ENCODE data around the gene GBA2.

GBA2 gene

GRCh38 chr9:35763803-35764202 lies 14.8 kb upstream of the GBA2 start:
- no peak for TF ChIP-seq CTCF (IDR thresholded peaks at IDR 0.05)
- H3K27ac ChIP-seq: no peak overlapping the region
- H3K4me3 ChIP-seq (ENCODE audit: low read depth in 1 of 2, low read length in 1 of 2): no peak overlapping the region
- no peaks in the 10 kb centered on the region for H3K36me3 ChIP-seq
- no peaks in the 10 kb centered on the region for H3K27me3 ChIP-seq
- H3K9me3 ChIP-seq: no peaks in the 10 kb centered on the region
- peaks cover 0 to 2% of the 10 kb centered on the region in 2 experiments for H3K4me1 ChIP-seq (ENCODE audit: control insufficient read depth in 1 of 2, insufficient read depth in 1 of 2, low read depth in 1 of 2, low read length in 1 of 2)

- Histone ChIP-seq H3K4me3 (ENCODE audit: low read depth in 1 of 2, low read length in 1 of 2) (no peak overlapping the region), H3K27ac (no peak overlapping the region), H3K9me3 (no peaks in the 10 kb centered on the region), H3K27me3 (no peaks in the 10 kb centered on the region), H3K4me1 (ENCODE audit: control insufficient read depth in 1 of 2, insufficient read depth in 1 of 2, low read depth in 1 of 2, low read length in 1 of 2) (peaks cover 0 to 8% of the 10 kb centered on the region in 2 experiments), H3K36me3 (no peaks in the 10 kb centered on the region)
- no peak for TF ChIP-seq CTCF (IDR thresholded peaks at IDR 0.05)
Observed at GRCh38 chr9:35763181-35763580, 14.2 kb upstream of the GBA2 start.

- Histone ChIP-seq H3K27ac (no peak overlapping the region), H3K36me3 (no peaks in the 10 kb centered on the region), H3K9me3 (no peaks in the 10 kb centered on the region), H3K4me1 (ENCODE audit: control insufficient read depth in 1 of 2, insufficient read depth in 1 of 2, low read depth in 1 of 2, low read length in 1 of 2) (peaks cover 15 to 21% of the 10 kb centered on the region in 2 experiments), H3K27me3 (no peaks in the 10 kb centered on the region), H3K4me3 (ENCODE audit: low read depth in 1 of 2, low read length in 1 of 2) (no peak overlapping the region)
- TF ChIP-seq CTCF (IDR thresholded peaks at IDR 0.05): no peak
Observed at GRCh38 chr9:35760651-35761050, 11.6 kb upstream of the GBA2 start.

- Histone ChIP-seq H3K9me3 (no peaks in the 10 kb centered on the region), H3K4me1 (ENCODE audit: control insufficient read depth in 1 of 2, insufficient read depth in 1 of 2, low read depth in 1 of 2, low read length in 1 of 2) (peaks cover 15 to 21% of the 10 kb centered on the region in 2 experiments), H3K36me3 (peaks cover 5% of the 10 kb centered on the region), H3K27ac (no peak overlapping the region), H3K4me3 (ENCODE audit: low read depth in 1 of 2, low read length in 1 of 2) (no peak overlapping the region), H3K27me3 (no peaks in the 10 kb centered on the region)
- TF ChIP-seq CTCF (IDR thresholded peaks at IDR 0.05): no peak
Observed at GRCh38 chr9:35759795-35760194, 10.8 kb upstream of the GBA2 start.

GRCh38 chr9:35758475-35759050 lies 9.5 kb upstream of the GBA2 start:
- Histone ChIP-seq H3K27ac (no peak overlapping the region), H3K4me1 (ENCODE audit: control insufficient read depth in 1 of 2, insufficient read depth in 1 of 2, low read depth in 1 of 2, low read length in 1 of 2) (peaks cover 15 to 21% of the 10 kb centered on the region in 2 experiments), H3K4me3 (ENCODE audit: low read depth in 1 of 2, low read length in 1 of 2) (no peak overlapping the region), H3K36me3 (peaks cover 18% of the 10 kb centered on the region), H3K9me3 (no peaks in the 10 kb centered on the region), H3K27me3 (no peaks in the 10 kb centered on the region)
- no peak for TF ChIP-seq CTCF (IDR thresholded peaks at IDR 0.05)
